CD14-positive monocyte (primary cell): ENCODE results near the gene KIF13A. TPM values are rescaled to one million over a fixed set of nuclear protein-coding genes. Genes with fewer than 3 reads are reported as not detected.

Experiments used
- DNase-seq, 3 donors: peaks; one replicate each; pipeline ENCODE4 v3.0.0-alpha.2; 2011 to 2022
- H2AFZ ChIP-seq: 2 replicates; pipeline ENCODE4 v1.6.0; 2012; ENCODE audit warnings: mild to moderate bottlenecking, low read depth, low read length, inconsistent platforms; ENCODE audit not compliant: insufficient read depth, poor library complexity, severe bottlenecking
- H3K27ac ChIP-seq, 2 donors: 1 replicate in 1 of 2; 2 replicates in 1 of 2; pipeline ENCODE4 v1.5.1; 2012 to 2013; ENCODE audit warnings: low read length in 2 of 2, control low read depth in 1 of 2, inconsistent platforms in 1 of 2, low read depth in 1 of 2, mild to moderate bottlenecking in 1 of 2
- H3K27me3 ChIP-seq, 2 donors: one replicate each; pipeline versions ENCODE4 v1.6.0 to v1.6.1; 2011 to 2013; ENCODE audit warnings: low read length in 2 of 2; ENCODE audit not compliant: control insufficient read depth in 2 of 2, insufficient read depth in 2 of 2
- H3K36me3 ChIP-seq, 2 donors: replicated peaks in 1 of 2; 1 replicate in 1 of 2; 2 replicates in 1 of 2; pipeline versions ENCODE4 v1.5.1 to v1.6.1; 2012 to 2013; ENCODE audit warnings: low read length in 2 of 2, control low read depth in 1 of 2, inconsistent platforms in 1 of 2, mild to moderate bottlenecking in 1 of 2; ENCODE audit not compliant: insufficient read depth in 2 of 2, control insufficient read depth in 1 of 2
- H3K4me1 ChIP-seq, 2 donors: 1 replicate in 1 of 2; 2 replicates in 1 of 2; pipeline versions ENCODE4 v1.5.1 to v1.6.1; 2012 to 2013; ENCODE audit warnings: low read length in 2 of 2, control low read depth in 1 of 2, inconsistent platforms in 1 of 2, mild to moderate bottlenecking in 1 of 2, moderate library complexity in 1 of 2; ENCODE audit not compliant: insufficient read depth in 2 of 2, control insufficient read depth in 1 of 2
- H3K4me2 ChIP-seq: replicated peaks from 2 replicates; pipeline ENCODE3; 2012; ENCODE audit warnings: low read length, moderate library complexity, mild to moderate bottlenecking; ENCODE audit not compliant: poor library complexity, severe bottlenecking; ENCODE audit errors: extremely low read depth
- H3K4me3 ChIP-seq, 3 experiments: fragments of 200-600 bp in 1 of 3; sonication (generic) in 1 of 3; replicated peaks in 1 of 3; 1 replicate in 2 of 3; 2 replicates in 1 of 3; pipeline ENCODE4 v1.5.1; 2011 to 2013; ENCODE audit warnings: low read length in 3 of 3, mild to moderate bottlenecking in 3 of 3, control low read depth in 2 of 3, low read depth in 2 of 3, inconsistent platforms in 1 of 3, moderate library complexity in 1 of 3
- H3K79me2 ChIP-seq: 2 replicates; pipeline ENCODE4 v1.6.0; 2012; ENCODE audit warnings: mild to moderate bottlenecking, control low read depth, inconsistent platforms, low read length, moderate library complexity; ENCODE audit not compliant: insufficient read depth
- H3K9ac ChIP-seq: 2 replicates; pipeline ENCODE4 v1.6.0; 2017; ENCODE audit warnings: low read length, mild to moderate bottlenecking; ENCODE audit not compliant: insufficient read depth, poor library complexity, severe bottlenecking
- H3K9me3 ChIP-seq, 2 donors: replicated peaks in 1 of 2; 1 replicate in 1 of 2; 2 replicates in 1 of 2; pipeline versions ENCODE4 v1.5.1 to v1.6.1; 2012 to 2013; ENCODE audit warnings: low read length in 2 of 2, control low read depth in 1 of 2; ENCODE audit not compliant: control insufficient read depth in 1 of 2, insufficient read depth in 1 of 2
- H4K20me1 ChIP-seq: 2 replicates; pipeline ENCODE4 v1.6.0; 2012; ENCODE audit warnings: mild to moderate bottlenecking, low read length, control low read depth, moderate library complexity; ENCODE audit not compliant: insufficient read depth
- H3K27ac Mint-ChIP-seq, 7 donors: one replicate each; pipeline ENCODE4 v1.8.0; 2020; ENCODE audit warnings: mild to moderate bottlenecking in 7 of 7, mixed read lengths in 7 of 7, moderate library complexity in 6 of 7, inconsistent platforms in 2 of 7
- H3K27me3 Mint-ChIP-seq, 3 donors: one replicate each; pipeline ENCODE4 v1.8.0; 2021 to 2022; ENCODE audit warnings: low read depth in 3 of 3, mild to moderate bottlenecking in 3 of 3, mixed read lengths in 3 of 3, moderate library complexity in 3 of 3, inconsistent platforms in 1 of 3
- H3K36me3 Mint-ChIP-seq, 2 donors: one replicate each; pipeline ENCODE4 v1.8.0; 2020; ENCODE audit warnings: mixed read lengths in 2 of 2, inconsistent platforms in 1 of 2, mild to moderate bottlenecking in 1 of 2
- H3K4me1 Mint-ChIP-seq: one replicate; pipeline ENCODE4 v1.8.0; 2020; ENCODE audit warnings: mild to moderate bottlenecking, mixed read lengths
- H3K4me3 Mint-ChIP-seq, 2 donors: one replicate each; pipeline ENCODE4 v1.8.0; 2020; ENCODE audit warnings: mild to moderate bottlenecking in 2 of 2, mixed read lengths in 2 of 2, moderate library complexity in 1 of 2
- H3K9me3 Mint-ChIP-seq, 7 donors: one replicate each; pipeline ENCODE4 v1.8.0; 2020 to 2022; ENCODE audit warnings: mixed read lengths in 7 of 7, mild to moderate bottlenecking in 6 of 7, moderate library complexity in 6 of 7, inconsistent platforms in 2 of 7
- WGBS: methylation state at CpG from one replicate; pipeline ENCODE4 v1.1.5; 2013; ENCODE audit warnings: missing lambda C conversion rate; ENCODE audit not compliant: insufficient coverage; 5-methylcytosine and 5-hydroxymethylcytosine counted together
- intact Hi-C, 2 donors: fragments of 100-400 bp; cut with micrococcal nuclease; formaldehyde crosslinking; loops; one replicate each; pipeline versions ENCODE4 v1.15.0 to v1.15.1; 2023
- polyA plus RNA-seq, 3 donors: library from polyadenylated mRNA; depleted of rRNA in 1 of 3; unstranded in 2 of 3; stranded (reverse) in 1 of 3; fragments of 300-500 nt in 2 of 3; fragments of >200 nt in 1 of 3; fragmentation: Illumina TruSeq in 2 of 3; gene quantifications; 1 replicate in 2 of 3; 2 replicates in 1 of 3; pipeline ENCODE4 v1.2.3, GENCODE V29; 2012 to 2021
- TF ChIP-seq, protein P1 (sequence below): fragments of 200-600 bp; IDR thresholded peaks from one replicate; pipeline ENCODE4 v1.8.0; 2022; ENCODE audit warnings: antibody characterized with exemption, mild to moderate bottlenecking

The KIF13A gene
- polyA plus RNA-seq, 3 donors, result 2.9 to 28.4 (median 6.0) TPM

DNA sequence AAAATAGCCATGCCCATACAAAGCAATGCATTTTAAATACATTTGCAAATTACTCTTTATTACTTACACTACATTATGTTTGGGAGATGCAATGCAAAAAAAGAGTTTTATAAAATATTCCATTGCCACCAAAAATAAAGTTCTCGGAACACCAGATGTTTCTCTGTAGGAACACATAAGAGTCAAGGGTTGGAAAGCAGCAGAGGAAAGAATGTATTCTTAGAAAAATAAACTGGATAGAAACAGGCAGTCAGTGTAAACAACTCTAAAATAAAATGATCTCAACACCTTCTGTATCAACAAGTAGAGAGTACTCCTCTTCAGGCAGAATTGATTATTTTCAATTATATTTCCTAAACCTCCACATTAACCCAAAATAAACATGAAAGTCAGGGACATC lies 28.1 kb downstream of the KIF13A start:
- H3K4me3 ChIP-seq, result no peak overlapping the region
- H3K4me1 ChIP-seq, result peaks cover 4 to 9% of the 10 kb centered on the region in 2 donors
- H4K20me1 ChIP-seq, result peaks cover 100% of the 10 kb centered on the region
- H3K9ac ChIP-seq, result no peak overlapping the region
- TF ChIP-seq, protein P1, sequence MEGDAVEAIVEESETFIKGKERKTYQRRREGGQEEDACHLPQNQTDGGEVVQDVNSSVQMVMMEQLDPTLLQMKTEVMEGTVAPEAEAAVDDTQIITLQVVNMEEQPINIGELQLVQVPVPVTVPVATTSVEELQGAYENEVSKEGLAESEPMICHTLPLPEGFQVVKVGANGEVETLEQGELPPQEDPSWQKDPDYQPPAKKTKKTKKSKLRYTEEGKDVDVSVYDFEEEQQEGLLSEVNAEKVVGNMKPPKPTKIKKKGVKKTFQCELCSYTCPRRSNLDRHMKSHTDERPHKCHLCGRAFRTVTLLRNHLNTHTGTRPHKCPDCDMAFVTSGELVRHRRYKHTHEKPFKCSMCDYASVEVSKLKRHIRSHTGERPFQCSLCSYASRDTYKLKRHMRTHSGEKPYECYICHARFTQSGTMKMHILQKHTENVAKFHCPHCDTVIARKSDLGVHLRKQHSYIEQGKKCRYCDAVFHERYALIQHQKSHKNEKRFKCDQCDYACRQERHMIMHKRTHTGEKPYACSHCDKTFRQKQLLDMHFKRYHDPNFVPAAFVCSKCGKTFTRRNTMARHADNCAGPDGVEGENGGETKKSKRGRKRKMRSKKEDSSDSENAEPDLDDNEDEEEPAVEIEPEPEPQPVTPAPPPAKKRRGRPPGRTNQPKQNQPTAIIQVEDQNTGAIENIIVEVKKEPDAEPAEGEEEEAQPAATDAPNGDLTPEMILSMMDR, result no peak
- no peak overlapping the region for H3K27ac ChIP-seq
- no peak for DNase-seq
- H2AFZ ChIP-seq, result no peak overlapping the region
- Mint-ChIP-seq H3K27me3 (peaks cover 0 to 2% (median 0%) of the 10 kb centered on the region in 3 donors), H3K4me3 (no peak overlapping the region), H3K9me3 (peaks cover 0 to 2% (median 0%) of the 10 kb centered on the region in 7 donors), H3K27ac (no peak overlapping the region), H3K4me1 (peaks cover 10% of the 10 kb centered on the region), H3K36me3 (peaks cover 10 to 14% of the 10 kb centered on the region in 2 donors)
- no peaks in the 10 kb centered on the region for H3K9me3 ChIP-seq
- no peak overlapping the region for H3K4me2 ChIP-seq
- peaks cover 98% of the 10 kb centered on the region for H3K79me2 ChIP-seq
- intact Hi-C loops, result no loop called here
- WGBS, result no CpG with 5 or more reads among the region's 1 CpG
- H3K27me3 ChIP-seq, result no peaks in the 10 kb centered on the region
- H3K36me3 ChIP-seq, result no peaks in the 10 kb centered on the region

DNA sequence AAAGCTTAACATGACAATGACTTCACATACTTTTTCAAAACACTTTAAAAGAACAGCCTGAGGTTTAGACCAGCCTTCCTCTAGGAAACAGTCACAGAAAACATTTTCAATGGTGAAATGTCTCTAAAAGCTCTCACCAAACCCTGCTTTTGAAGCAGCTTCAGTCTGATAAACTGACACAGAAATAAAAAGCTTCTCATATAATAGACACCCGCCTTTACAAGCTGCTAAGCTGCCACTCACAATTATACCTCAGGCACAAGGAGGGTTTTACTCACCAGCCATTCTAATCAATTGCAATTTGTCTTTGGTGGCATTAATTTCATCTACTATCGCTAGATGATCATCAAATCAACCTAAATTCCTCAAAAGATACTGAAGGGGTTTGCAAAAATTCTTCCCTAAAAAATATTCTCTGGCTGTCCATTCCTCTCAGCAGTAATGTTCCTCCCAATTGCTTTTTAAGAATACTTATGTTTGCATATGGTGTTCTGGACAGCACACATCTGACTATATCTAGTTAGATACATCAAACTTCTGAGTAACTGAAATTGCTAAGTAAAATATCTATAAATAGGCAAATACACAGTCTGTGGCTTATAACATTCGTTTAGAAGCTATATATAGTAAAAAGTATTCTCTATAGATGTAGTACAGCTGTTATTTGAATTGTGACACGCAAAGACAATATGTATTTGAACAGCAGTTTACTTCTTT lies 29.4 kb downstream of the KIF13A start:
- TF ChIP-seq, protein P1, result no peak

More for the DNA sequence above, 29.4 kb downstream of the KIF13A start:
- Histone ChIP-seq H3K4me3 (no peak overlapping the region), H3K4me2 (no peak overlapping the region), H3K79me2 (peaks cover 99% of the 10 kb centered on the region), H3K4me1 (peaks cover 4 to 9% of the 10 kb centered on the region in 2 donors), H3K36me3 (peaks cover 3 to 8% of the 10 kb centered on the region in 2 donors), H3K27ac (peak overlapping the region in 1 of 2 donors; percentile 0), H3K9ac (no peak overlapping the region), H3K27me3 (no peaks in the 10 kb centered on the region), H4K20me1 (peaks cover 100% of the 10 kb centered on the region), H2AFZ (no peak overlapping the region), H3K9me3 (no peaks in the 10 kb centered on the region)
- no peak overlapping the region for H3K4me3 Mint-ChIP-seq
- intact Hi-C loops, result no loop called here
- peaks cover 10% of the 10 kb centered on the region for H3K4me1 Mint-ChIP-seq
- H3K9me3 Mint-ChIP-seq, result peaks cover 0 to 2% (median 0%) of the 10 kb centered on the region in 7 donors
- no CpG with 5 or more reads among the region's 4 CpGs for WGBS
- H3K27ac Mint-ChIP-seq, result no peak overlapping the region
- peaks cover 14 to 20% of the 10 kb centered on the region in 2 donors for H3K36me3 Mint-ChIP-seq
- DNase-seq, result no peak
- H3K27me3 Mint-ChIP-seq, result peaks cover 0 to 2% (median 0%) of the 10 kb centered on the region in 3 donors
